Choroid plexus epithelial cell (primary cell): ENCODE measurements around the gene THAP11.
A peak's percentile ranks its signal among the peaks of the same experiment; 100 is the strongest.

Experiments used
- DNase-seq: peaks from one replicate; pipeline ENCODE4 v3.0.0-alpha.2; 2010; ENCODE audit warnings: low read depth
- H3K4me3 ChIP-seq: 2 replicates; pipeline ENCODE4 v1.5.1; 2011; ENCODE audit warnings: low read depth, mild to moderate bottlenecking, control low read depth, low read length, moderate library complexity
- CTCF ChIP-seq: conservative IDR thresholded peaks from 2 replicates; pipeline ENCODE4 v1.5.1; 2011; ENCODE audit warnings: low read depth, mild to moderate bottlenecking, control low read depth, inconsistent platforms, low read length, moderate library complexity

THAP11 gene

GRCh38 chr16:67804853-67805542 lies 37.1 kb upstream of the THAP11 start:
- peak overlapping the region; percentile 92 for H3K4me3 ChIP-seq
- TF ChIP-seq CTCF: no peak
- no peak for DNase-seq

GRCh38 chr16:67805718-67806427 lies 36.2 kb upstream of the THAP11 start:
- H3K4me3 ChIP-seq: peak overlapping the region; percentile 92
- TF ChIP-seq CTCF: no peak
- no peak for DNase-seq

- no peak for TF ChIP-seq CTCF
- peak; percentile 100 for DNase-seq
- H3K4me3 ChIP-seq: peak within 1 kb of the TSS; percentile 92
Observed at GRCh38 chr16:67806428-67807147, 35.5 kb upstream of the THAP11 start, which contains the start of the genes RANBP10 and TSNAXIP1. Gene RANBP10, minus strand, starts transcription at chr16:67806560. Its CDS starts 24 bp downstream, at chr16:67806536. Gene TSNAXIP1, plus strand, starts transcription at chr16:67806889. Its CDS starts 261 bp downstream, at chr16:67807150.

GRCh38 chr16:67807148-67807682 lies 34.9 kb upstream of the THAP11 start:
- no peak for DNase-seq
- H3K4me3 ChIP-seq: peak overlapping the region; percentile 91
- peak; percentile 18 for TF ChIP-seq CTCF

GRCh38 chr16:67811899-67812298 lies 30.2 kb upstream of the THAP11 start:
- no peak for DNase-seq
- TF ChIP-seq CTCF: no peak
- no peak overlapping the region for H3K4me3 ChIP-seq

- no peak for TF ChIP-seq CTCF
- DNase-seq: no peak
- no peak overlapping the region for H3K4me3 ChIP-seq
Observed at GRCh38 chr16:67814567-67814966, 27.6 kb upstream of the THAP11 start.
